AG04449 (cell line): ENCODE measurements around the gene LACC1.

ENCODE experiments used
- CTCF ChIA-PET: fragments of 350-600 bp; formaldehyde crosslinking; extraction: SDS; loops from one replicate; lab custom pipeline; 2021; ENCODE audit warnings: antibody characterized with exemption; lab: Yijun Ruan, JAX
- POLR2A ChIA-PET: fragments of 400-600, 350-600 bp; formaldehyde crosslinking; extraction: SDS; loops from one replicate; lab custom pipeline; 2020; ENCODE audit warnings: antibody characterized with exemption, inconsistent platforms; lab: Yijun Ruan, JAX
- DNase-seq: peaks from one replicate; pipeline ENCODE4 v3.0.0-alpha.2; 2010; ENCODE audit warnings: low read depth, low spot score
- H3K4me3 ChIP-seq: 2 replicates; pipeline ENCODE4 v1.5.1; 2011; ENCODE audit warnings: low read depth, mild to moderate bottlenecking, control low read depth, low read length
- TF ChIP-seq, protein P1 (sequence below): IDR thresholded peaks from one replicate; pipeline ENCODE4 v1.5.1; 2011; ENCODE audit warnings: mild to moderate bottlenecking, moderate library complexity, low read length, control low read depth, inconsistent platforms; ENCODE audit not compliant: insufficient read depth; ENCODE audit errors: missing control alignments

Gene LACC1

DNA sequence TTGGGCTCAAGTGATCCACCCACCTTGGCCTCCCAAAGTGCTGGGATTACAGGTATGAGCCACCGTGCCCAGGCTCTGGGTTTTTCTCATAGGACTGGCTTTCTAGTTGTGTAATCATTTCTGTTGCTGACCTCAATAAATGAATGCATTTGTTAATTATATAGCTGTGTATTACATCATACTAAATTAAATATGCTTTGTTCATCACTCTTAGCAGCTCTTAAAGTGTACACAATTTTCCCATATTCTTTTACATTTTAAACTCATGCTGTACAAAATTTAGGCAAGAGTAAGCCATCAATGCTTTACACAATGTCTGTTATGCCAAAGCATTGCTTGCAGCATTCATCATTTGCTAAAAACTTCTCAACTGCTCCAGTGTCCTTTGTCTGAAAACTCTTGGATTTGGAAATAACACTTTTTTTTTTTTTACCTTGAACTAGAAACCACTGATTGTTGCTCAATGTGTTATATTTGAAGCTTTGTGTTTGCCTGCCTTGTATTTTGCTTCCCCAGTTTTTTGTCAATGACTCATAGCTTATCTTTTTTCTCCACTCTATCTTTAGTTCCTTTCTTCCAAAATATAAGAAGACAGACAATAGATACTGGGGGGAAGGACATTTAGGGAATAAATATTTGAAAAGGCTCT lies 31.6 kb upstream of the LACC1 start:
- ChIA-PET CTCF (interaction anchor here (0.7 to 1.4 kb wide), 2 partner anchors 45 to 759 kb away, joined by 3 to 4 read pairs; no protein-coding TSS in a partner anchor), POLR2A (interaction anchor here (0.7 kb wide), 2 partner anchors 9 to 771 kb away, joined by 3 read pairs; no protein-coding TSS in a partner anchor)
- DNase-seq: no peak
- TF ChIP-seq, protein P1, sequence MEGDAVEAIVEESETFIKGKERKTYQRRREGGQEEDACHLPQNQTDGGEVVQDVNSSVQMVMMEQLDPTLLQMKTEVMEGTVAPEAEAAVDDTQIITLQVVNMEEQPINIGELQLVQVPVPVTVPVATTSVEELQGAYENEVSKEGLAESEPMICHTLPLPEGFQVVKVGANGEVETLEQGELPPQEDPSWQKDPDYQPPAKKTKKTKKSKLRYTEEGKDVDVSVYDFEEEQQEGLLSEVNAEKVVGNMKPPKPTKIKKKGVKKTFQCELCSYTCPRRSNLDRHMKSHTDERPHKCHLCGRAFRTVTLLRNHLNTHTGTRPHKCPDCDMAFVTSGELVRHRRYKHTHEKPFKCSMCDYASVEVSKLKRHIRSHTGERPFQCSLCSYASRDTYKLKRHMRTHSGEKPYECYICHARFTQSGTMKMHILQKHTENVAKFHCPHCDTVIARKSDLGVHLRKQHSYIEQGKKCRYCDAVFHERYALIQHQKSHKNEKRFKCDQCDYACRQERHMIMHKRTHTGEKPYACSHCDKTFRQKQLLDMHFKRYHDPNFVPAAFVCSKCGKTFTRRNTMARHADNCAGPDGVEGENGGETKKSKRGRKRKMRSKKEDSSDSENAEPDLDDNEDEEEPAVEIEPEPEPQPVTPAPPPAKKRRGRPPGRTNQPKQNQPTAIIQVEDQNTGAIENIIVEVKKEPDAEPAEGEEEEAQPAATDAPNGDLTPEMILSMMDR: no peak
- H3K4me3 ChIP-seq: no peak overlapping the region

DNA sequence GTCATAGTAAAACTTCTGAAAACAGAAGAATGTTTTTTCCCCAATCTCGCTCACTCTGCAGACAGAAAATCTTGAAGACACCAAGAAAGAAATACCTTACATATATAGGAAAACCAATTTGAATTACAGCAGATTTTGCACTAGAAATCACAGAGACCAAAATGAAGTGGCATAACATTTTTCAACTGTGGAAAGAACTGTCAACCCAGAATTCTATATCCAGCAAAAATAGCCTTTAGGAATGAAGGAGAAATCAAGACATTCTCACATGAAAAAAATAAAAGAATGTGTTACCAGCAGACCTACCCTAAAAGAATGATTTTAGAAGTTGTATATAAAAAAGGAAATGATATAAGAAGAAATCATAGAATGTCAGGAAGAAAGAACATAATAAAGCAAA lies 28.8 kb upstream of the LACC1 start:
- POLR2A ChIA-PET: no interaction called here
- H3K4me3 ChIP-seq: no peak overlapping the region
- DNase-seq: no peak
- CTCF ChIA-PET: interaction anchor here (1.1 kb wide), 1 partner anchor 21 kb away, joined by 3 read pairs; no protein-coding TSS in a partner anchor
- TF ChIP-seq, protein P1: no peak

DNA sequence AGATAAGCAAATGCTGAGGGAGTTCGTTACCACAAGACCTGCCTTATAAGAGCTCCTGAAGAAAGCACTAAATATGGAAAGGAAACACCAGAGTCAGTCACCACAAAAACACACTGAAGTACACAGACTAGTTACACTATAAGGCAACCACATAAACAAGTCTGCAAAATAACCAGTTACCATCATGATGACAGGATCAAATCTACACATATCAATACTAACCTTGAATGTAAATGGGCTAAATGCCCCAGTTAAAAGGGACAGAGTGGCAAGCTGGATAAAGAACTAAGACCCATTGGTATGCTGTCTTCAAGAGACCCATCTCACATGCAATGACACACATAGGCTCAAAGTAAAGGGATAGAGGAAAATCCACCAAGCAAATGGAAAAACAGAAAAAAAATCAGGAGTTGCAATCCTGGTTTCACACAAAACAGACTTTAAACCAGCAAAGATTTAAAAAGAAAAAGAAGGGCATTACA lies 26.7 kb upstream of the LACC1 start:
- ChIA-PET POLR2A (no interaction called here), CTCF (interaction anchor here (1.2 kb wide), 1 partner anchor 13 kb away, joined by 3 read pairs; no protein-coding TSS in a partner anchor)
- H3K4me3 ChIP-seq: no peak overlapping the region
- TF ChIP-seq, protein P1: no peak
- no peak for DNase-seq

- DNase-seq: no peak
- TF ChIP-seq, protein P1: no peak
- ChIA-PET POLR2A (no interaction called here), CTCF (no interaction called here)
- no peak overlapping the region for H3K4me3 ChIP-seq
These were observed 17.8 kb upstream of the LACC1 start for GRCh38 chr13:43861863-43862262.

GRCh38 chr13:43864921-43865320 lies 14.8 kb upstream of the LACC1 start:
- ChIA-PET POLR2A (no interaction called here), CTCF (interaction anchor here (1.3 to 1.4 kb wide), 2 partner anchors 8 to 12 kb away, joined by 3 to 6 read pairs; no protein-coding TSS in a partner anchor)
- no peak overlapping the region for H3K4me3 ChIP-seq
- TF ChIP-seq, protein P1: no peak
- DNase-seq: no peak

DNA sequence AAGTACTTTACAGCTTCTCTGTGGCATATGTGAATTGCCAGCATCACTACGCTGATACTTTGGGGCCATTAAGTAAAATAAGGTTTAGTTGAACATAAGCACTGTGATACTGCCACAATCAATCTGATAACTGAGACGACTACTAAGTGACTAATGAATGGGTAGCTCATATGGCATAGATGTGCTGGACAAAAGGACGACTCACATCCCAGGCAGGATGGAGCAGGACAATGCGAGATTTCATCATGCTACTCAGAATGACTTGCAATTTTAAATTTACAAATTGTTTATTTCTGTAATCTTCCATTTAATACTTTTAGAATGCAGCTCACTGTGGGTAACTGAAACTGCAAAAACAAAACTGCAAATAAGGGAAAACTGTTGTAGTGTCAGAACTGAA lies 13.8 kb upstream of the LACC1 start:
- POLR2A ChIA-PET: no interaction called here
- H3K4me3 ChIP-seq: no peak overlapping the region
- no peak for DNase-seq
- TF ChIP-seq, protein P1: no peak
- CTCF ChIA-PET: interaction anchor here (1.3 kb wide), 1 partner anchor 13 kb away, joined by 3 read pairs; no protein-coding TSS in a partner anchor
